HepG2 (cell line): ENCODE measurements around the gene NPB. TPM values are rescaled to one million over a fixed set of nuclear protein-coding genes. Genes with fewer than 3 reads are reported as not detected.

Experiments
- CCDC6 ChIP-seq: sonication (generic); formaldehyde crosslinking; IDR thresholded peaks from 2 replicates; pipeline ENCODE4 v1.8.1; 2022; ENCODE audit warnings: mild to moderate bottlenecking, missing genetic modification reagents, moderate library complexity
- CTCF ChIP-seq: sonication (generic); formaldehyde crosslinking; IDR thresholded peaks from 2 replicates; pipeline ENCODE4 v1.5.0; 2020; ENCODE audit warnings: mild to moderate bottlenecking, missing genetic modification reagents, moderate library complexity
- FOXK1 ChIP-seq: sonication (generic); formaldehyde crosslinking; IDR thresholded peaks from 2 replicates; pipeline ENCODE4 v1.4.0; 2020; ENCODE audit warnings: low read depth, missing genetic modification reagents, borderline replicate concordance
- MTF2 ChIP-seq: sonication (generic); formaldehyde crosslinking; IDR thresholded peaks from 2 replicates; pipeline ENCODE4 v1.5.0; 2020; ENCODE audit warnings: missing genetic modification reagents, borderline replicate concordance
- MYC ChIP-seq: sonication (generic); formaldehyde crosslinking; IDR thresholded peaks from 2 replicates; pipeline ENCODE4 v1.9.0; 2021; ENCODE audit warnings: missing genetic modification reagents, borderline replicate concordance
- NR2C2 ChIP-seq: sonication (generic); formaldehyde crosslinking; IDR thresholded peaks from 2 replicates; pipeline ENCODE4 v1.4.0; 2020; ENCODE audit warnings: missing genetic modification reagents, mild to moderate bottlenecking, moderate library complexity, borderline replicate concordance
- SNAPC2 ChIP-seq: sonication (generic); formaldehyde crosslinking; IDR thresholded peaks from 2 replicates; pipeline ENCODE4 v1.8.1; 2022; ENCODE audit warnings: mild to moderate bottlenecking, missing genetic modification reagents
- ZBTB25 ChIP-seq: IDR thresholded peaks from 2 replicates; pipeline ENCODE4 v1.6.1; 2018; ENCODE audit warnings: missing genetic modification reagents
- ZBTB44 ChIP-seq: sonication (generic); formaldehyde crosslinking; IDR thresholded peaks from 2 replicates; pipeline ENCODE4 v1.4.0; 2020; ENCODE audit warnings: missing genetic modification reagents
- ZBTB7B ChIP-seq: sonication (generic); formaldehyde crosslinking; IDR thresholded peaks from 2 replicates; pipeline ENCODE4 v1.4.0; 2020; ENCODE audit warnings: missing genetic modification reagents
- ZMYM3 ChIP-seq: sonication (generic); formaldehyde crosslinking; IDR thresholded peaks from 2 replicates; pipeline ENCODE4 v1.5.1; 2020; ENCODE audit warnings: mild to moderate bottlenecking, missing genetic modification reagents
- ZNF224 ChIP-seq: sonication (generic); formaldehyde crosslinking; IDR thresholded peaks from 2 replicates; pipeline ENCODE4 v1.5.0; 2020; ENCODE audit warnings: mild to moderate bottlenecking, missing genetic modification reagents
- ZNF484 ChIP-seq: sonication (generic); formaldehyde crosslinking; IDR thresholded peaks from 2 replicates; pipeline ENCODE4 v1.5.1; 2020; ENCODE audit warnings: mild to moderate bottlenecking, low read depth, missing genetic modification reagents, borderline replicate concordance
- ZNF75D ChIP-seq: sonication (generic); formaldehyde crosslinking; IDR thresholded peaks from 2 replicates; pipeline ENCODE4 v1.8.1; 2023; ENCODE audit warnings: missing genetic modification reagents, mild to moderate bottlenecking, borderline replicate concordance
- polyA plus RNA-seq, 8 experiments: library from polyadenylated mRNA; depleted of rRNA in 3 of 8; stranded (reverse) in 7 of 8; unstranded in 1 of 8; fragments of >200 nt; fragmentation: Illumina TruSeq in 4 of 8; extraction: Trizol in 4 of 8; gene quantifications; 2 replicates each; pipeline versions ENCODE4 v1.2.1 to v1.2.3, GENCODE V29; 2011 to 2016; ENCODE audit warnings: low read depth in 4 of 8, missing spikeins in 1 of 8, mixed read lengths in 1 of 8; ENCODE audit not compliant: insufficient read depth in 1 of 8
- total RNA-seq, 5 experiments: library from RNA; depleted of rRNA; stranded (reverse); fragments of >200 nt; fragmentation: Illumina TruSeq; extraction: Trizol; gene quantifications; 2 replicates each; pipeline ENCODE4 v1.2.3, GENCODE V29; 2016; ENCODE audit warnings: low read depth in 1 of 5
- TF ChIP-seq, protein P1 (sequence below): sonication (generic); formaldehyde crosslinking; IDR thresholded peaks from 2 replicates; pipeline ENCODE4 v1.4.0; 2020; ENCODE audit warnings: missing genetic modification reagents, mild to moderate bottlenecking, borderline replicate concordance

NPB gene
- total and polyA plus RNA-seq, 2 of the 13 experiments (the other 11 are each of a cell fraction or from before 2014, with no cell fraction given) = 0.11 to 0.93 TPM

- peak; percentile 38; the same call in 1 of the 2 replicates for TF ChIP-seq MYC (CRISPR knock-in tag)
- TF ChIP-seq FOXK1 (CRISPR knock-in tag) = no peak
- no peak for TF ChIP-seq ZBTB44 (CRISPR knock-in tag)
- TF ChIP-seq ZNF224 (CRISPR knock-in tag) = no peak
- TF ChIP-seq SNAPC2 (CRISPR knock-in tag) = no peak
- 0 out of 2 replicates have a peak, but pooled peaks have one; percentile 12 for TF ChIP-seq ZMYM3
- no peak for TF ChIP-seq NR2C2
- TF ChIP-seq CTCF (CRISPR knock-in tag) = peak; percentile 11; the same call in 1 of the 2 replicates
- no peak for TF ChIP-seq ZNF484 (CRISPR knock-in tag)
- no peak for TF ChIP-seq ZBTB7B (CRISPR knock-in tag)
- no peak for TF ChIP-seq MTF2 (CRISPR knock-in tag)
- TF ChIP-seq CCDC6 (CRISPR knock-in tag) = no peak
- TF ChIP-seq, protein P1, sequence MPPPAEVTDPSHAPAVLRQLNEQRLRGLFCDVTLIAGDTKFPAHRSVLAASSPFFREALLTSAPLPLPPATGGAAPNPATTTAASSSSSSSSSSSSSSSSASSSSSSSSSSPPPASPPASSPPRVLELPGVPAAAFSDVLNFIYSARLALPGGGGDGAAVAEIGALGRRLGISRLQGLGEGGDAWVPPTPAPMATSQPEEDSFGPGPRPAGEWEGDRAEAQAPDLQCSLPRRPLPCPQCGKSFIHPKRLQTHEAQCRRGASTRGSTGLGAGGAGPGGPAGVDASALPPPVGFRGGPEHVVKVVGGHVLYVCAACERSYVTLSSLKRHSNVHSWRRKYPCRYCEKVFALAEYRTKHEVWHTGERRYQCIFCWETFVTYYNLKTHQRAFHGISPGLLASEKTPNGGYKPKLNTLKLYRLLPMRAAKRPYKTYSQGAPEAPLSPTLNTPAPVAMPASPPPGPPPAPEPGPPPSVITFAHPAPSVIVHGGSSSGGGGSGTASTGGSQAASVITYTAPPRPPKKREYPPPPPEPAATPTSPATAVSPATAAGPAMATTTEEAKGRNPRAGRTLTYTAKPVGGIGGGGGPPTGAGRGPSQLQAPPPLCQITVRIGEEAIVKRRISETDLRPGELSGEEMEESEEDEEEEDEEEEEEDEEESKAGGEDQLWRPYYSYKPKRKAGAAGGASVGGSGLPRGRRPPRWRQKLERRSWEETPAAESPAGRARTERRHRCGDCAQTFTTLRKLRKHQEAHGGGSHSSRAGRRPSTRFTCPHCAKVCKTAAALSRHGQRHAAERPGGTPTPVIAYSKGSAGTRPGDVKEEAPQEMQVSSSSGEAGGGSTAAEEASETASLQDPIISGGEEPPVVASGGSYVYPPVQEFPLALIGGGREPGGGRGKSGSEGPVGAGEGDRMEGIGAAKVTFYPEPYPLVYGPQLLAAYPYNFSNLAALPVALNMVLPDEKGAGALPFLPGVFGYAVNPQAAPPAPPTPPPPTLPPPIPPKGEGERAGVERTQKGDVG = no peak
- TF ChIP-seq ZNF75D (CRISPR knock-in tag) = no peak
- TF ChIP-seq ZBTB25 (CRISPR knock-in tag) = no peak
Observed at GRCh38 chr17:81940538-81941483, 38.8 kb downstream of the NPB start (continued).
